Stimulated activated CD4-positive, alpha-beta T cell treated with anti-CD3 and anti-CD28 coated beads, Interleukin-2, amount 100 ng/mL, for 48 hours (primary cell): Measurements from ENCODE around the gene LAYN.

ENCODE experiments used
- DNase-seq, 2 donors: peaks; one replicate each; pipeline ENCODE4 v3.0.0-alpha.2; 2020

The LAYN gene

DNA sequence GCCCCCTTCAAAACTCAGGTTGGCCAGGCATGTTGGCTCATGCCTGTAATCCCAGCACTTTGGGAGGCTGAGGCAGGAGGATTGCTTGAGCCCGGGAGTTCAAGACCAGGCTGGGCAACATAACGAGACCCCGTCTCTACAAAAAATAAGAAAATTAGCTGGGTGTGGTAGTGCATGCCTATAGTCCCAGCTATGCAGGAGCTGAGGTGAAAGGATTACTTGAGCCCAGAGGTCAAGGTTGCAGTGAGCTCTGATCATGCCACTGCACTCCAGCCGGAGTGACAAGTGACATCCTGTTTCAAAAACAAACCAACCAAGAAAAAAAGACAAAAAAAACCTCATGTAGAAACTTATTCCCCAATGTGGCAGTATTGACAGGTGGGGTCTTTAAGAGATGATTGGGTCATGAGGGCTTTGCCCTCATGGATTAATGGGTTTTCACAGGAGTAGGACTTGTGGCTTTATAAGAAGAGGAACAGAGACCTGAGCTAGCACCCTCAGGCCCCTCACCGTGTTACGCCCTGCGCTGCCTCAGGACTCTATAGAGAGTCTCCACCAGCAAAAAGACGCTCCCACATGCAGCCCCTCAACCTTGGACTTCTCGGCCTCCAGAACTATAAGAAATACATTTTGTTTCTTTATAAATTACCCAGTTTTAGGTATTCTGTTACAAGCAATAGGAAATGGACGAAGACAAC lies 22.3 kb downstream of the LAYN start:
- no peak for DNase-seq

DNA sequence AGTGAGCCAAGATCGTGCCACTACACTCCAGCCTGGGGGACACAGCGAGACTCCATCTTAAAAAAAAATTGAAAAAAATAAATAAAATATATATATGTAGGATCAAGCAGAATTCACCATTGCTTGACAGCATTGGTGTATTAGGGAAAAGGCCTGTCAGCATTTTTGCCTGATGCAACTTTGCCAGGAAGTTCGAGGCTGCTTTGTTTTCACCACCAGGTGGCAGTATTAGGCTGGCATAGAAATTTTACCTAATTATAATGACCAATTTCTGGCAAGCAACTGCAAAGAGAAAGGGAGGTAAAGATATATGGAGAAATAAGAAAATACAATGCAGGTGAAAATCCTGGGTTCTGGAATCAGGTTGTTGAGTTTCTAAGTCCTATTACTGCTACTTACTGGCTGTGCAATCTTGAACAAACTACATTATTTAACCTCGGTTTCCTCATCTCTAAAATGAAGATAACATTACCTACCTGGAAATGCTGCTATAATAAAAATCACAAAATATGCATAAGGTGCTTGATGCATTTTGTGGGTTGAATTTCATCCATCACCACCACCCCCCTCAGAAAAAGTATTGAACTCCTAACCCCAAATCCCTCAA lies 24.7 kb downstream of the LAYN start:
- peak; percentile 60 to 62 for DNase-seq

DNA sequence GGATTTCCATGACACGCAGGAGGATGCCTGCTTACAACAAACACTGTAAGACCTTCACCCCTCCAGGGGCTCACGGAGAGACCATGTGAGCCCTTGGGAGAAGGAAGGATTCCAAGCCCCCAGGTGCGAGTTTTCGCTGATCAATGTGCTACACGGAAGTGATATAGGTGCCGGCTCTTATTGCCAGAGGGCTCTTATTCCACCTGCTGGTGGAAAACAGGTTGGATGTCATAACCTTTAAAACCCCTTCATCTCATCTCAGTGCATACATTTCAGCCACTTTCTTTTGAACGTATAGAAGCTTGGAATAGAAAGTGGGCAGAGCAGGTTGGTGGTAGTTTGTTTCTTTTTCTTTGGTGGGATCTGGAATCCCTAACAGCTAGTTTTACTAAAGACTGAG lies 25.8 kb downstream of the LAYN start:
- no peak for DNase-seq

DNA sequence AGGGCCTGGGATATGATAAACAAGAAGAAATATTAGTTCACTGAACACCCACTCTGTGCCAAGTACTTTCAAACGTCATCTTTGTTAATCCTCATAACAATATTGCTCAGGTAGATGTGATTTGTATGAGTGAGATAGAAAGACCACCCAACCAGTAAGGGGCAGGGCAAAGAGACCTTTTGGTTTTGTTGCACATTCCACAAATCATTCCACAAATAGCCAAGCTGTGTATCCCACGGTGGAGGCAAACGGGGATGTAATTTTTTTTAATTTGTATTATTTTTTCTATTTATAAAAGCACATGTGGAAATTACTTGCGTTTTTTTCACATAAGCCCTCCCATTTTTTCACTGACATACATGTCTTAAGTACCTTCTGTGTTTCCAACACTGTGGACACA lies 29.0 kb downstream of the LAYN start:
- DNase-seq: no peak

DNA sequence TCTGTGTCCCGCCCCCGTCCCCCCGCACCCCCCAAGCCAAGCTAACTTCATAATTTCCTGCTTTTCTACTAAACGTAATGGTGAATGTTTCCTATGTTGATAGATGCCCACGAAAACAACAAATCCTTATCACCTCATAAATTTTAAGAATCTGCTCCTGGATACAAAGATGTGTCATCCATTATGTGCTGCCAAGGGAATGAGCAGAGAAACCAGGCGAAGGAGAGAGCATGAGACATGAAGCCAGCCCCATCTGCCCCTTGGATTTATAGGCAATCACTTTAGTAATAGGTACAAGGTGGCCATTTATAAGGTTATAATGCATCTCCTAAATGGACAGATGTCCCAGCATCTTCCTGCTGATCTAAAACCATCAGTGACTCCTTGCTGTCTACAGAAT lies 30.3 kb downstream of the LAYN start:
- DNase-seq: no peak

DNA sequence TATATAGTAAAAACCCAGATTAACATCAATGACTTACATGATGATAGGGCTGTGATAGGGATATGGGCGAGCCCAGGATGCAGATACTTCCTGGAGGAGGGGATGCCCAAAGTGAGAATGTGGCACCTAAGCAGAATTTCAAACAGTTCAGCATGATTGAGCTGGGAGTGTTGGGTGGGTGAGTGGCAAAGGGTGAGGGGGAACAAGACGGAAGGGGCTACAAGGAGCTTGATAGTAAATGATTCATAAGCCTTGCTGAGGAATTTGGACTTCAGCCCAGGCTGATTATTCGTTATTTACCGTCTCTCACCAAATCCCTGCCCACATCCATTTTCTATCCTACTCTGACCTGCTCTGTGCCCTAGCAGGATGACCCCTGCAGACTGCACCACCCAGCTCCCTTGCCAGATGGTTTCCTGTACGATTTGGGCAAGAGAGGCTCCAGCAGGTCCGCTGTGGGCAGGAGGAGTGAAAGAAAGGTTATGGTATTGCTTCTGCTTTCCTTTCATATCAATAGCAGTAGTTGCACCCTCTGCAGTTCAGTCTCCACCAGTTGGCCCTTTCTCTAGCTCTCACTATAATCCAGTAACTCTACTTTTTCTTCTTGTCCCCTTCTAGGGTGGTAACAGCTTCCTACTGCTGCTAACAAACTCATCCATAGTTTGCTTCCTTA lies 31.4 kb downstream of the LAYN start:
- DNase-seq: no peak

DNA sequence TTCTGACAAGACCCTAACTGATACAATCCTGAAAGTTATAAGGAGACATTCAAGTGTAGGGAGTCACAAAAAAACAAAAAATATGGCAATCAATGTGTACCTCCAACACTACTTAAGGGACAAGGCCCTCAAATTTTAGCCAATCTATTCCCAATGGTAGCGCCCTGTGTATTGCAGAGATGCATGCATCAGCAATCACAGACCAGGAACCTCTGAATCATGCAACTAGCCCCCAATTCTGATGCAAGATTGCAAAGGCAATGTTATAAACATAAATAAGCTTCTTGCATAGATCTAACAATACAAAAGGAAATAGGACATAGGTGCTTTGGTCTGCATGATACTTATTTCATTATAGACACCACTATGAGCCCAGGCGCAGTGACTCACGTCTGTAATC lies 32.1 kb downstream of the LAYN start:
- no peak for DNase-seq

DNA sequence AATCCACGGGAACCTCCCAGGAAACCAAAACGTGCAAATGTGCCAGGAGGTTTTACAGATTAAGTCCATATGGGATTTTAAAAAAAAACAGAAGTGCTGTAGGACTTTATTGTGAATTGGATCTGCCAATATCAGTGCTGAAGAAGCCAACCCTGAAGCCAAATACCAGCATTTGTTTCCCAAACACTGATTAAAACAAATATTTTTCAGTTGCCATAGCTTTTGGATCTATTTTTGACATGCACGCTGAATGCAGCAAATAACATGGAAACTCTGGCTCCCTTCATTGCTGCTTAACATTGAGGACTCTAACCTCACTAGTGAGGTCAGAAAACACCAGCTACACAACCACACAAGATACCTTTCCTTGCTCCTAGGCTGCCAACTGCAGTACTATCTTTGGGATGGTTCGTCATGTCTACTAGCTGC lies 33.3 kb downstream of the LAYN start:
- no peak for DNase-seq

DNA sequence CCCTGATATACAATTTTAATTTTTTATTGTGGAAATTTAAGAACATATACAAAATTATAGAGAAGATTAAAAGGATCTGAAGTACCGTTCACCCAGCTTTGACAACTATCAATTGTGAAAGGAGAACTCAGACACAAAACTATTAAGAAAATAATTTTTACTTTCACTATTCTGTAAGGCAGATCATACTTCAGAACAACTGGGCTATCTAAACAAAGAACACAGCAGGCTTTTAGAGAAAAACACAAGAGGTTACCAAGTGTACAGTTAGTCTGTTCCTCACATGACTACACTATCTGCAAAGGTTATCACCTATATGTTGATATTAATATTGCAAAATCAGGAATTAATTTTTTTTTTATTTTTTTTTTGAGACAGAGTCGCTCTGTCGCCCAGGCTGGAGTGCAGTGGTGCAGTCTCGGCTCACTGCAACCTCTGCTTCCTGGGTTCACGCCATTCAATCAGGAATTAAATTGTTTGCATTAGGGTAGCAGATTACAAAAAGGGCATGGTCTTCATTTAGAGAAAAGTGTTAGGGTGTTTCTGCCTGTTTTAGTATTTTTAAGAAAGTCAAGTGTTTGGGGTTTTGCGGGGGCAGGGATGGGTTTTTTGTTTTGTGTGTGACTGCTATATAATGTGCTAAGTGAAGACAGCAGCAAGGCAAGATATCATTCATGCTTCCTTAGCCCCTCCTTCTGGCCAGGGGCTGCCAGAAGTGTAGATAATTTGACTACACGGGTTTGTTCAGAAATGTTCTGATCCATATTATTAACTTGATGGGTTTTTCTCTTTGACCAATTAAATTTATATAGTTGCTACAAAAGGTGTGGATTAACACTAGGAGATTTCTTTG lies 34.1 kb downstream of the LAYN start:
- no peak for DNase-seq

DNA sequence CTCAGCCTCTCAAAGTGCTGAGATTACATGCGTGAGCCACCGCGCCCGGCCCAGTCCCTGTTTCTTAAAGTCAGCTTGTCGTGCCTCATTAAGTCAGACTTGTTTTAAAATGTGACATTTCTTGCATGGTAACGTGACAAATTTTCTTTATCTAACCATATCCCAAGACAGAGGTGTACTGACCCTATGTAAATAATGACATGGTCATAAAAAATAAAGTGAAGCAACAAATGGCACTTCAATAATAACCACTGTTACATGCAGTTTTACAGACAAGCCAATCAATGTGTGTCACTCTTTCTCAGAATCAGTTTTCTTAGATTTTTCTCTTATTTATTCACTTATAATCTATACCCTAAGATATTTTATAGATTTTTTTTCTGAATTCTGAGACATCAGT lies 35.2 kb downstream of the LAYN start:
- no peak for DNase-seq

DNA sequence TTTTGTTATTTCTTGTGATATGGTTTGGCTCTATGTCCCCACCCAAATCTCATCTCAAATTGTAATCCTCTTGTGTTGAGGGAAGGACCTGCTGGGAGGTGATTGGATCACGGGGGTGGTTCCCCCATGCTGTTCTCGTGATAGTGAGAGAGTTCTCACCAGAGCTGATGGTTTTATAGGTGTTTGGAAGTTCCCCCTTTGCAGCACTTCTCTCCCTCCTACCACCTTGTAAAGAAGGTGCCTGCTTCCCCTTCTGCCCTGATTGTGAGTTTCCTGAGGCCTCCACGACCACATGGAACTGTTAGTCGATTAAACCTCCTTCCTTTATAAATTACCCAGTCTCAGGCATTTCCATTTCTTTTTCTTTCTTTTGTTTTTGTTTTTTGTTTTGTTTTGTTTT lies 37.3 kb downstream of the LAYN start:
- DNase-seq: no peak

DNA sequence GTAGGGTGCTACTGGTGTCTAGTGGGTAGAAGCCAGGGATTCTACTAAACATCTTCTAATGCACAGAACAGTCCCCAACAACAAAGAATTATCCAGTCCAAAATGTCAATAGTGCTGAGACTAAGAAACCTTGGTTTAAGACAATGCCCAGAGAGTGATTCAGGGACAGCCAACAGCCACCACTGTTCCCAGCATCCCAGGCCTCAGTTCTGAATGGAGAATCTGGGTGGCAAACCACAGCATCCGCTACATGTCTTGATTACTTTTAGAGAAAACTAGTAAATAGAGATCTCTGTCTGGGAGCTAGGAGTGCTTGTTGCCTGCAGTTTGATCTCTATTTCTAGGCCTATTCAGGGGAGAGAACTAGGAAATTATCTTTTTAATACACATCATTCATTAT lies 40.8 kb downstream of the LAYN start:
- DNase-seq: no peak

DNA sequence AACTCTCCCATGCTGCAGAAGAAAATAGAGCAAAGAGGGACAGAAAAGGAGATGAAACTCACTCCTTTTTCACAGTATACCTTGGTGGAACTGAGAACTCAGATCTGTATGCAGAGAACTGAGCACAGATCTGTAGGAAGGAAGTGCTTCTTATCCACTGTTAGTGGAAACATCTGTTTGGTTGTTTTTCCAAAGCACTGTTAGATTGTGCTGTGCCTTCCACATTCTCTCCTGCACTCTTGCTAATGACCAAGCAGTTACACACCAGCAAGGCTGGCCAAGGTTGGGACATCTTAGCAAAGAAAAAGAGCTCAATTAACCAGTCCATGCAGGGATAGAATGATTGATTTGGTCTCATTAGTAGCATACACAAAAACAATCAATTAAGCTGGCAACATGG lies 41.6 kb downstream of the LAYN start:
- no peak for DNase-seq

DNA sequence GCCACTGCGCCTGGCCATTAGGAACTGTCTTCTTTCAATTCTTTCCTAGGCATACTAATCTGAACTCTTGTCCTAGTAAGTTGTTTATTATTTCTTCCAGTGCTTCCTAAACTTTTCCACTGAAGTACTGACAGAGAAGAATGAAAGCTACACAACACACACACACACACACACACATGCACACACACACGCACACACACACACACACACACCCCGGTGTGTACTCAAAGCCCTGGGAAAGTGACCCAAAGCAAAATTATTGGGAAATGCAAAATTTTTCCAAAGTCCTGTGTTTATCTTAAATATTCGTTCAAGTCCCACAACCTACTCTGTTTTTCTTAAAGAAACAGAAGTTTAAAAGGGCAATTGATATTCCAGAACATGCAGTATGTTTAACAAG lies 42.4 kb downstream of the LAYN start:
- DNase-seq: no peak

DNA sequence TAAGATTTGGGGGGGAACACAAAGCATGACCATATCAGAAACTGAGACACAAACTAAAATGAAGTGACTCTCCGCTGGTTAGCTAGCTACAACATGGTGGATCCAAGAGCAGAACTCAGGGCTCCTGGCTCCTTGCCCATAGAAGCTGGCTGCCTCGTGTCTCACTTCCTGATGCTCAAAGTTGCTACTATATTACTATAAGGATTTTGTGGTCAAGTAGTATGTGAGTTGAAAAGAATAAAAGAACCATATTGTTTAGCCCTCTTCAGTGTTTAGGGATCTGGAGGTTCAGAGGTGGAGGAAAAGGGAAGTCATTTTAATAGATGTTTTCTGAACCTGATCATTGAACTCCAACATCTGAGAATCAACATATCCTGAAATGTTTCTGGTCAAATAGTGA lies 44.9 kb downstream of the LAYN start:
- DNase-seq: no peak

DNA sequence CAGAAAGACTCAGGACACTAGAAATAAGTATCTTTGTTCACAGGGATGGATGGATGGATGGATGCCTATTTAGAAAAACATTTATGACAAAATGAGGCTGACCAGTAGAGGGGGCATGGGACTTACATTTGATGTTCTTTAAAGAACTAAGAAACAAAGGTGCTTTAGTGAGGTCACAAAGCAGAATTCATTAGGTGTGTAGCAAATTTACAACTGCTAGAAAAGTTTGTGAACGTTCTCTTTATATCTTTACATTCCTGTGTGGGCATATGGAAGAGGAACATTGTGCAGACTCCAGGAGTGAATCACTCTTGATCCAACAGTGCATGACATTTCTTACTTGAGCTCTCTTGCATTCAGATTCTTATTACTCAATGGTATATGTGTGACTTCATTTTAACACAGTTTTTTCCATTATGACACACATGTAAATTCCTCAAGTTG lies 45.9 kb downstream of the LAYN start:
- peak; percentile 5 to 36 for DNase-seq

DNA sequence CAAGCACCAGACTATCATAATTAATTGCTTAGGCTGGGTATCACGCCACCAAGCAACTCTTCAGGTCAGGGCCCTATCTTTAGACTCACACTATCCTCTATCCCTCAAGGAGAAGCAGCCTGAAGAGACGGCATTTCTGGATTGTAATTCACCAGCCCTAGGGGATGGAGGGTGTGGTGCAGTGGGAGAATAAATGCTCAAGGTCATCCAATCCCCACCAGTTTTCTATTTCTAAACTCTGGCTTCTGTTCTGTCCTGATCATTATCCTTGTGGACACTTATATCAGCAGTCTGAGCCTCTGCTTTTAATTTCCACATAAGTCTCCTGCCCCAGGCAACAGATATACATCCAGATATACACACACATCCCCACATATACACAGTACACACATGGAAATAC lies 48.6 kb downstream of the LAYN start:
- DNase-seq: no peak

DNA sequence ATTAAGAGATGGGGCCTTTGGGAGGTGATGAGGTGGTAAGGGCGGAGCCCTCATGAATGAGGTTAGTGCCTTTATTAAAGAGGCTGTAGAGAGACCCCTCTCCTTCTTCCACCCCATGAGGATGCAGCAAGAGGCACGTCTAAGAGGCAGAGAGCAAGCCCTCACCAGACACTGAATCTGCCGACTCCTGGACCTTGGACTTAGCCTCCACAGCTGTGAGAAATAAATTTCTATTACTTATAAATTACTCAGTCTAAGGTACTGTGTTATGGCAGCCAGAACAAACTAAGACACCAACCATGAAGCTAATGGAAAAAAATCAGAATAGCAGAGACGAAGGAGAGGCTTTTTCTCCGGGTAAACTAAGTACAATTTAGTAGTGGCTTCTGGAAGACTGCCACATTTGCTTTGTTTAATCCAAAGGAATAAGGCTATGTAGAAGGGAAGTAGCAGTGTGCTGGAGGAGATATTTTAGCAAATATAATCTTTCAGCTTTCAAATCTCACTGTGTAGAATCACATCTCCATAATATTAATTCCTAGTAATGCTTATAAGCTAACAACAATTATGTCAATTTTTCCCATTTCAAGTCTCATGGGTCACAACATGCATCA lies 49.5 kb downstream of the LAYN start:
- DNase-seq: no peak

DNA sequence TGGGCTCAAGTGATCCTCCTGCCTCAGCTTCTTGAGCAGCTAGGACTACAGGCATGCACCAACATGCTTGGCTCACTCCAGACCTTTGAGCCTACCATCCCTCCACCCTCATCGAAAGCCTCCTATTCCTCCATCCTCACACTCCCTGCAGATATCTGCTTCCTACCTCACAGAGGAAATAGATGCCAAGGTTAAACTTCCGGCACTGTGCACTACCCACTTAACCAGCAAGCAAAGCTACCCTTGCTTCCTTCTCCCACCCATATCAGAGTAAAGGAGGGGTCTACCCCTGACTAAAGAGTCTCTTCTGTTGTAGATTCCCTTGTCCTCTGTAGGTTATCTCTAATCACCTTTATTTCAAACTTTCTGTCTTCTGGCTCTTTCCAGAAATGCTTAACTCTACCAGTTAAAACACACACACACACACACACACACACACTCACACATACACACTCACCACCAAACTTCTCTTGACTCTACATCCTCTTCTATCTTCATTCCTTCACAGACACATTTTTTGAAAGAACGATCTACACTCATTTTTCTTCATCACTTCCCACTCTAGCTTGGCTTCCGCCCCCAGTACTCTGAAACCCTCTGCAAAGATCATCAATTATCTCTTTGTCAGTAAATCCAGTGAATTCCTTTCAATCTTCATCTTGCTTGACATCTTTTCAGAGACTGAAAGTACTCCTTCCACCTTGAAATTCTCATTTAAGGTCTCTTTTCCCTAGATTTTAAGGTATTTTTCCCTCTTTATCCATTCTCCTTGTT lies 50.9 kb downstream of the LAYN start:
- DNase-seq: no peak

DNA sequence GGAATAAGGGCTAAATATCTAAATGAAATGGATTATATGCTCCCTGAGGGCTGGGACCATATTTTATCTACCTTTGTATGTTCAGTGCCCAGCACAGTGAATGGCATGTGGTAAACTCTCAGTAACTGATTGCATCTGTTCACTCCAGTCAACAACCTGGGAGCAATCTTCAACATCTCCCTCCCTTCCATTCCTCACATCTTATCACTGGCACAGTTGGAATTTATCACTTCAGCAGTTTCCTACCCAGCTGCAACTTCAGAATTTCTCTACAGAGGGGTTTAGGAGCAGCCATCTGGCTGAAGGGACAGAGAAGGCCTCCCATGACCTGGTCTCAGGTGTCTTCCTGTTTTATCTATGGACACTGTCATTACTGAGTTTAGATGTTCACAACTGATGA lies 52.0 kb downstream of the LAYN start:
- no peak for DNase-seq

DNA sequence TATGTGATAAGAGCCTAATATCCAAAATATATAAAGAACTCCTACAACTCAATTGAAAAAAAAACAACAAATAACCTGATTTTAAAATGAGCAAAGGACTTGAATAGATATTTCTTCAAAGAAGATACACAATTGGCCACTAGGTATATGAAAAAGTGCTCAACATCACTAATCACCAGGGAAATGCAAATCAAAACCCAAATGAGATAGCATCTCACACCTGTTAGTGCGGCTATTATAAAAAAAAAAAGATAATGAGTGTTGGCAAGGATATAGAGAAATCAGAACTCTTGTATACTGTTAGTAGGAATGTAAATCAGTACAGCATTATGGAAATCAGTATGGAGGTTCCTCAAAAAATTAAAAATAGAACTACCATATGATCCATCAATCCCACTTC lies 55.8 kb downstream of the LAYN start:
- no peak for DNase-seq

DNA sequence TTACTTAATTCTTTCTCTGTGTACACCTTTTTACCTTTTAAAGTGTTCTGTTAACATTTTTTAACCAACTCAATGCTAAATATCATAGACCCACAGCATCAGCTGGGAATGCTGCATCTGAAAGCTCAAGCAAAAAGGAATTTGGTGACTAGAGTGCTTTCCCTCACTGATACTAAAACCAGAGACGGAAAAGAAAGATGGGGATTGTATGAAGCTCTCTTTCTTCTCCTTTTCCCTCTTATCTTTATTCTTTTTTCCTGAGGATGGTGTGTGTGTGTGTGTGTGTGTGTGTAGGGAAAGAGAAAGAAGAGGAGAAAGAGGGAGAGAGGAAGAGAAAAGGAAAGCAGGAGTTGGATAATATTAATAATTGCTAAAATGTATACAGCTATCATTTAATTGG lies 57.6 kb downstream of the LAYN start:
- no peak for DNase-seq
